ENCODE data around the gene COL25A1.

DNA sequence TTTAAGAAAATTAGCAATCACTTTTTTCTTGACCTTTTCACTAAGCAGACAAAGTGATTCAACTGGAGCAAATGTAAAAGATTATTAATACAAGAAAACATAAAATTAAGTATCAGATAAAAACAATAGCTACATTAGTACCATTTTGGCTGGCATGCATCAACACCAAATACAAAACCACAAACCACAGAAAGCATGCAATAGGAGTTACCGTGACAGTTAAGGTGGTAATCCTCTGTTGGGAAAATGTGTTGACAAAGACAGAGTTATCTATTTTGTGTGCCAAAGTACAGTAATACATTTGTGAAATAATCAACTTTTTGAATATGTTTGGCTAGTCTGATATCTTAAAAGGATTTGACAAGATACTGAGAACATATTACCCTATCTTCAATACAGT lies 449.8 kb downstream of the COL25A1 start:
- TF ChIP-seq, protein P1, sequence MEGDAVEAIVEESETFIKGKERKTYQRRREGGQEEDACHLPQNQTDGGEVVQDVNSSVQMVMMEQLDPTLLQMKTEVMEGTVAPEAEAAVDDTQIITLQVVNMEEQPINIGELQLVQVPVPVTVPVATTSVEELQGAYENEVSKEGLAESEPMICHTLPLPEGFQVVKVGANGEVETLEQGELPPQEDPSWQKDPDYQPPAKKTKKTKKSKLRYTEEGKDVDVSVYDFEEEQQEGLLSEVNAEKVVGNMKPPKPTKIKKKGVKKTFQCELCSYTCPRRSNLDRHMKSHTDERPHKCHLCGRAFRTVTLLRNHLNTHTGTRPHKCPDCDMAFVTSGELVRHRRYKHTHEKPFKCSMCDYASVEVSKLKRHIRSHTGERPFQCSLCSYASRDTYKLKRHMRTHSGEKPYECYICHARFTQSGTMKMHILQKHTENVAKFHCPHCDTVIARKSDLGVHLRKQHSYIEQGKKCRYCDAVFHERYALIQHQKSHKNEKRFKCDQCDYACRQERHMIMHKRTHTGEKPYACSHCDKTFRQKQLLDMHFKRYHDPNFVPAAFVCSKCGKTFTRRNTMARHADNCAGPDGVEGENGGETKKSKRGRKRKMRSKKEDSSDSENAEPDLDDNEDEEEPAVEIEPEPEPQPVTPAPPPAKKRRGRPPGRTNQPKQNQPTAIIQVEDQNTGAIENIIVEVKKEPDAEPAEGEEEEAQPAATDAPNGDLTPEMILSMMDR (IDR thresholded peaks at IDR 0.05) = no peak
- no peak for TF ChIP-seq POLR2A (IDR thresholded peaks at IDR 0.05)

Data from heart left ventricle (tissue), 13 donors.